Cerebellar cortex (tissue), 1 donor: ENCODE data around the gene SLC35A4.
"Not testable (repeated sequence)": the region's sequence is repeated elsewhere in the genome, so short reads cannot be mapped to it uniquely, and the experiment has no call there.

ENCODE experiments used
- DNase-seq: peaks from one replicate; pipeline ENCODE4 v3.0.0-alpha.2; 2015; ENCODE audit warnings: low spot score

Gene SLC35A4

GRCh38 chr5:140590861-140591260, 26.2 kb downstream of the SLC35A4 start:
- no peak for DNase-seq

GRCh38 chr5:140591747-140592372, 27.2 kb downstream of the SLC35A4 start:
- DNase-seq: no peak

- not testable (repeated sequence) for DNase-seq
Measured at GRCh38 chr5:140593070-140593469, 28.4 kb downstream of the SLC35A4 start.

GRCh38 chr5:140594169-140594568, 29.5 kb downstream of the SLC35A4 start:
- DNase-seq: no peak

GRCh38 chr5:140595538-140596300, 31.1 kb downstream of the SLC35A4 start:
- DNase-seq: no peak

- DNase-seq: peak; percentile 13
Measured at GRCh38 chr5:140596321-140596741, 31.7 kb downstream of the SLC35A4 start.

GRCh38 chr5:140598836-140599235, 34.2 kb downstream of the SLC35A4 start:
- DNase-seq: no peak

GRCh38 chr5:140600096-140600495, 35.5 kb downstream of the SLC35A4 start:
- no peak for DNase-seq

GRCh38 chr5:140602147-140602546, 37.5 kb downstream of the SLC35A4 start:
- DNase-seq: no peak

- DNase-seq: not testable (repeated sequence)
Measured at GRCh38 chr5:140603446-140603698, 38.7 kb downstream of the SLC35A4 start.

GRCh38 chr5:140603734-140604133, 39.1 kb downstream of the SLC35A4 start:
- no peak for DNase-seq

GRCh38 chr5:140605879-140606278, 41.3 kb downstream of the SLC35A4 start:
- DNase-seq: no peak

GRCh38 chr5:140607031-140607430, 42.4 kb downstream of the SLC35A4 start:
- DNase-seq: no peak

- DNase-seq: no peak
Measured at GRCh38 chr5:140608722-140609121, 44.1 kb downstream of the SLC35A4 start.

GRCh38 chr5:140609126-140609525, 44.5 kb downstream of the SLC35A4 start:
- no peak for DNase-seq

- no peak for DNase-seq
Measured at GRCh38 chr5:140611020-140611521, 46.4 kb downstream of the SLC35A4 start.
